Prostate gland (tissue), 2 donors: Measurements from ENCODE around the gene ROBO1.

Experiments
- POLR2A ChIP-seq: fragments of 450-650 bp; IDR thresholded peaks from one replicate; pipeline ENCODE4 v1.6.1; 2016; ENCODE audit warnings: antibody characterized with exemption, mild to moderate bottlenecking
- POLR2AphosphoS5 ChIP-seq: sonication (generic); formaldehyde crosslinking; IDR thresholded peaks from one replicate; pipeline ENCODE4 v1.6.1; 2017; ENCODE audit warnings: antibody characterized with exemption
- TF ChIP-seq, protein P1 (sequence below), 4 experiments: fragments of 200-600 bp in 2 of 4; fragments of 450-650 bp in 2 of 4; sonication (generic) in 2 of 4; IDR thresholded peaks; 1 replicate in 3 of 4; 2 replicates in 1 of 4; pipeline ENCODE4 v1.5.1; 2016 to 2019; ENCODE audit warnings: antibody characterized with exemption in 4 of 4, mild to moderate bottlenecking in 2 of 4, moderate library complexity in 2 of 4

DNA sequence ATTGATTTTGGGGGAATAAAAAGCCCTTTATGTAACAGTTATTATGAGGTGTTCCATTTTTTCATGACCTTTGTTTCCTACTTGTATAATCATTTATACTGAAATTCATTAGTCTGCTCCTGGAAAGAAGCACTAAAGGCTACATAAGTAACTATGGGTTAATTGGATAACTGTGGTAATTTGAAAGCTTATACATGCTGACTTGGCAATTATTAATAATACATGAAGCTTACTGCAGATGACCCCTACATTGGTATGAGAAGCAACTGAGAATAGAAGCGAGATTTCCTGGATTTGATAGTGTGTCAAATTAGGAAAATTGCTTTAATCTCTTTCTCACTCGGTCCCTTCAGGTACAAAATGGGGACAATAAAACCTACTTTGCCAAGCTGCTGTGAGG is 658.0 kb downstream of the ROBO1 start:
- no peak for TF ChIP-seq POLR2AphosphoS5
- TF ChIP-seq, protein P1, sequence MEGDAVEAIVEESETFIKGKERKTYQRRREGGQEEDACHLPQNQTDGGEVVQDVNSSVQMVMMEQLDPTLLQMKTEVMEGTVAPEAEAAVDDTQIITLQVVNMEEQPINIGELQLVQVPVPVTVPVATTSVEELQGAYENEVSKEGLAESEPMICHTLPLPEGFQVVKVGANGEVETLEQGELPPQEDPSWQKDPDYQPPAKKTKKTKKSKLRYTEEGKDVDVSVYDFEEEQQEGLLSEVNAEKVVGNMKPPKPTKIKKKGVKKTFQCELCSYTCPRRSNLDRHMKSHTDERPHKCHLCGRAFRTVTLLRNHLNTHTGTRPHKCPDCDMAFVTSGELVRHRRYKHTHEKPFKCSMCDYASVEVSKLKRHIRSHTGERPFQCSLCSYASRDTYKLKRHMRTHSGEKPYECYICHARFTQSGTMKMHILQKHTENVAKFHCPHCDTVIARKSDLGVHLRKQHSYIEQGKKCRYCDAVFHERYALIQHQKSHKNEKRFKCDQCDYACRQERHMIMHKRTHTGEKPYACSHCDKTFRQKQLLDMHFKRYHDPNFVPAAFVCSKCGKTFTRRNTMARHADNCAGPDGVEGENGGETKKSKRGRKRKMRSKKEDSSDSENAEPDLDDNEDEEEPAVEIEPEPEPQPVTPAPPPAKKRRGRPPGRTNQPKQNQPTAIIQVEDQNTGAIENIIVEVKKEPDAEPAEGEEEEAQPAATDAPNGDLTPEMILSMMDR (IDR thresholded peaks at IDR 0.05): no peak
- TF ChIP-seq POLR2A: no peak
